D721Med (cell line): ENCODE results near the gene CD93.

Experiments
- DNase-seq: peaks from one replicate; pipeline ENCODE4 v3.0.0; 2011; ENCODE audit warnings: low spot score; ENCODE audit not compliant: insufficient read length
- FAIRE-seq: peaks from 2 replicates; lab custom pipeline; 2011; peaks lifted over from hg19 to GRCh38; lab: Jason Lieb, UNC
- TF ChIP-seq, protein P1 (sequence below): IDR thresholded peaks from 2 replicates; pipeline ENCODE4 v1.5.1; 2012; ENCODE audit warnings: mild to moderate bottlenecking, control low read depth; ENCODE audit not compliant: insufficient read depth; ENCODE audit errors: missing control alignments

The CD93 gene

DNA sequence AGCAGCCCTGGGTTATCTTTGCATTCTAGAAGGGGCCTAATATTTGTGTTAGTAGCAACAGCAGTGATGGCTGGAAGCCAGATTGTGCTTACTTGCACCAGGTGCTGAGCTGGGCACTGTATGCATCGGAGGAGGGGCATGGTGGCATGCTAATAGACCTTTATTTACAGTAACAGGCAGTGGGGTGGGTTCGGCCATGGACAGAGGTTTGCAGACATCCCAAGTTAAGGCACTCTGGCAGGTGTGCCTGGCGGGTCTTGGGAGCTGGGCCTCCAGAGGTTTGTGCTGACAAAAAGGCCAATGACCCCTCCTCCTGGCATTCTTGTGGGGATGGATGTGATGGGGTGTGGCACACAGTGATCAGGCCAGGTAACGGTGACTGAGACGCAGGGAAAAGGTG is 39.0 kb upstream of the CD93 start:
- no peak for FAIRE-seq
- TF ChIP-seq, protein P1, sequence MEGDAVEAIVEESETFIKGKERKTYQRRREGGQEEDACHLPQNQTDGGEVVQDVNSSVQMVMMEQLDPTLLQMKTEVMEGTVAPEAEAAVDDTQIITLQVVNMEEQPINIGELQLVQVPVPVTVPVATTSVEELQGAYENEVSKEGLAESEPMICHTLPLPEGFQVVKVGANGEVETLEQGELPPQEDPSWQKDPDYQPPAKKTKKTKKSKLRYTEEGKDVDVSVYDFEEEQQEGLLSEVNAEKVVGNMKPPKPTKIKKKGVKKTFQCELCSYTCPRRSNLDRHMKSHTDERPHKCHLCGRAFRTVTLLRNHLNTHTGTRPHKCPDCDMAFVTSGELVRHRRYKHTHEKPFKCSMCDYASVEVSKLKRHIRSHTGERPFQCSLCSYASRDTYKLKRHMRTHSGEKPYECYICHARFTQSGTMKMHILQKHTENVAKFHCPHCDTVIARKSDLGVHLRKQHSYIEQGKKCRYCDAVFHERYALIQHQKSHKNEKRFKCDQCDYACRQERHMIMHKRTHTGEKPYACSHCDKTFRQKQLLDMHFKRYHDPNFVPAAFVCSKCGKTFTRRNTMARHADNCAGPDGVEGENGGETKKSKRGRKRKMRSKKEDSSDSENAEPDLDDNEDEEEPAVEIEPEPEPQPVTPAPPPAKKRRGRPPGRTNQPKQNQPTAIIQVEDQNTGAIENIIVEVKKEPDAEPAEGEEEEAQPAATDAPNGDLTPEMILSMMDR: no peak
- no peak for DNase-seq

DNA sequence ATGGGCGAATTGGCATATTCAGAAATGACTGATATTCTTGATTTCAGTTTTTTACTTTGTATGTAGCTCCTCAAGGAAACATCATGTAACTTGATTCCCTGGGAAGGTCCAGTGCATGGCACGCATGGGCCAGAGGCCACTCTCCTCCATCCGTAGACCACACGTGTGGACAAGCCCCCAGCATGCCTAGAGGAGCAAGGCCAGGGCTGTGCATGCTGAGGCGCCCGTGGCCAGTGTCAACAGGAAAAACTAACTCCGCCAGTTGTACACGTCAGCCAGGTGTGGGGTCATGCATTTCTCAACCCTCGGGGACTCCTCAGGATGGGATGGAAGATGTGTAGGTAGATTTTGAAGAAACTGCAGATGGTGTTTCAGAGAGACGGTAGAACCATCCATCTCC is 37.8 kb upstream of the CD93 start:
- FAIRE-seq (no peak), DNase-seq (no peak)
- TF ChIP-seq, protein P1: no peak

GRCh38 chr20:23122796-23123655 is 36.9 kb upstream of the CD93 start:
- DNase-seq: no peak
- TF ChIP-seq, protein P1: no peak
- no peak for FAIRE-seq

GRCh38 chr20:23122321-23122720 is 36.2 kb upstream of the CD93 start:
- DNase-seq (no peak), FAIRE-seq (no peak)
- TF ChIP-seq, protein P1: no peak

GRCh38 chr20:23121751-23122320 is 35.7 kb upstream of the CD93 start:
- DNase-seq: no peak
- FAIRE-seq: no peak
- TF ChIP-seq, protein P1: no peak

GRCh38 chr20:23120936-23121750 is 35.0 kb upstream of the CD93 start:
- no peak for FAIRE-seq
- TF ChIP-seq, protein P1: no peak
- no peak for DNase-seq
